Stimulated activated CD8-positive, alpha-beta memory T cell treated with anti-CD3 and anti-CD28 coated beads, Interleukin-7, amount 100 ng/mL, for 1 hour (primary cell): ENCODE measurements around the gene SLC10A3.
"Not testable (repeated sequence)": the region's sequence is repeated elsewhere in the genome, so short reads cannot be mapped to it uniquely, and the experiment has no call there.

ENCODE experiments used
- DNase-seq, 2 donors: peaks; one replicate each; pipeline ENCODE4 v3.0.0-alpha.2; 2020; ENCODE audit warnings: low read depth in 2 of 2

The SLC10A3 gene

GRCh38 chrX:154508384-154508745 is 17.9 kb upstream of the SLC10A3 start:
- no peak for DNase-seq

GRCh38 chrX:154507673-154508383 is 17.4 kb upstream of the SLC10A3 start:
- DNase-seq = no peak

GRCh38 chrX:154506483-154507332 is 16.3 kb upstream of the SLC10A3 start:
- DNase-seq = no peak

GRCh38 chrX:154505734-154506133 is 15.3 kb upstream of the SLC10A3 start:
- no peak for DNase-seq

GRCh38 chrX:154502989-154503388 is 12.6 kb upstream of the SLC10A3 start:
- DNase-seq = no peak

- no peak for DNase-seq
These were observed 11.7 kb upstream of the SLC10A3 start for GRCh38 chrX:154502098-154502497.

- not testable (repeated sequence) for DNase-seq
These were observed 11.0 kb upstream of the SLC10A3 start for GRCh38 chrX:154501423-154501822.

GRCh38 chrX:154496591-154497137 is 6.2 kb upstream of the SLC10A3 start:
- DNase-seq = not testable (repeated sequence)

- no peak for DNase-seq
These were observed 5.1 kb upstream of the SLC10A3 start for GRCh38 chrX:154495472-154495922.

- no peak for DNase-seq
These were observed 4.3 kb upstream of the SLC10A3 start for GRCh38 chrX:154494715-154495114.

- no peak for DNase-seq
These were observed 412 bp downstream of the SLC10A3 start for GRCh38 chrX:154490021-154490413.

- no peak for DNase-seq
These were observed 1.2 kb downstream of the SLC10A3 start for GRCh38 chrX:154489182-154489581.

- DNase-seq = no peak
These were observed 1.9 kb downstream of the SLC10A3 start for GRCh38 chrX:154488336-154489075.

- DNase-seq = no peak
These were observed 2.7 kb downstream of the SLC10A3 start for GRCh38 chrX:154487518-154488290.

GRCh38 chrX:154486396-154487207 is 3.8 kb downstream of the SLC10A3 start, which contains the start of gene UBL4A:
TSS of gene UBL4A (minus strand) at chrX:154486615. CDS start at chrX:154486584, 31 bp downstream.
- no peak for DNase-seq

GRCh38 chrX:154486052-154486395 is 4.4 kb downstream of the SLC10A3 start:
- no peak for DNase-seq

GRCh38 chrX:154485150-154486051 is 5.0 kb downstream of the SLC10A3 start:
- no peak for DNase-seq

- no peak for DNase-seq
These were observed 5.9 kb downstream of the SLC10A3 start for GRCh38 chrX:154484255-154485149.
